SU-DHL-6 (cell line): ENCODE measurements around the gene XYLT1.

Experiments
- H2AFZ ChIP-seq: fragments of 200-600 bp; sonication (generic); 2 replicates; pipeline ENCODE4 v1.6.1; 2014; ENCODE audit warnings: low read depth, mild to moderate bottlenecking, moderate library complexity, mixed read lengths, antibody characterized with exemption, low read length; ENCODE audit not compliant: severe bottlenecking
- H3F3A ChIP-seq: fragments of 200-600 bp; shearing (Covaris generic); 2 replicates; pipeline ENCODE4 v1.6.0; 2016; ENCODE audit warnings: antibody characterized with exemption, mild to moderate bottlenecking; ENCODE audit not compliant: insufficient read depth
- H3K27ac ChIP-seq: fragments of 200-600 bp; sonication (generic); 2 replicates; pipeline ENCODE4 v1.5.1; 2016; ENCODE audit warnings: low read depth, mild to moderate bottlenecking, low read length, moderate library complexity, mixed read lengths
- H3K27me3 ChIP-seq: fragments of 200-600 bp; sonication (generic), shearing (Covaris generic); 2 replicates; pipeline ENCODE4 v1.6.0; 2014; ENCODE audit warnings: mild to moderate bottlenecking, low read length
- H3K36me3 ChIP-seq: fragments of 200-600 bp; sonication (generic); 2 replicates; pipeline ENCODE4 v1.6.1; 2014; ENCODE audit warnings: mild to moderate bottlenecking, low read length, mixed read lengths
- H3K4me2 ChIP-seq: fragments of 300-600, 200-600 bp; shearing (Covaris generic), sonication (generic); 2 replicates; pipeline ENCODE4 v1.6.0; 2014; ENCODE audit warnings: low read length, low read depth, mild to moderate bottlenecking; ENCODE audit not compliant: poor library complexity, severe bottlenecking
- H3K4me3 ChIP-seq: fragments of 200-600 bp; sonication (generic); 2 replicates; pipeline ENCODE4 v1.5.1; 2014; ENCODE audit warnings: antibody characterized with exemption, low read length, mild to moderate bottlenecking, mixed read lengths; ENCODE audit not compliant: insufficient read depth, poor library complexity, severe bottlenecking
- H3K79me2 ChIP-seq: fragments of 200-600 bp; sonication (generic); 2 replicates; pipeline ENCODE4 v1.6.1; 2014; ENCODE audit warnings: mild to moderate bottlenecking, low read length, moderate library complexity; ENCODE audit not compliant: insufficient read depth
- H3K9ac ChIP-seq: fragments of 200-600 bp; sonication (generic); 2 replicates; pipeline ENCODE4 v1.7.0; 2014; ENCODE audit warnings: mild to moderate bottlenecking, low read length
- H3K9me2 ChIP-seq: fragments of 200-600 bp; sonication (generic); replicated peaks from 2 replicates; pipeline ENCODE4 v1.6.1; 2014; ENCODE audit warnings: low read length; ENCODE audit not compliant: insufficient read depth
- H3K9me3 ChIP-seq: fragments of 200-600 bp; sonication (generic); 2 replicates; pipeline ENCODE4 v1.6.1; 2014; ENCODE audit warnings: low read length, mixed read lengths; ENCODE audit not compliant: insufficient read depth
- H4K20me1 ChIP-seq: fragments of 200-600 bp; sonication (generic); 2 replicates; pipeline ENCODE4 v1.6.1; 2014; ENCODE audit warnings: low read depth, mild to moderate bottlenecking, antibody characterized with exemption, low read length, moderate library complexity, mixed read lengths
- EZH2phosphoT487 ChIP-seq: fragments of 200-600 bp; sonication (generic), shearing (Covaris generic); conservative IDR thresholded peaks from 2 replicates; pipeline ENCODE4 v1.6.1; 2018; ENCODE audit warnings: mild to moderate bottlenecking, antibody characterized with exemption, low read length, moderate library complexity, mixed read lengths
- TF ChIP-seq, protein P1 (sequence below): fragments of 200-600 bp; sonication (generic); IDR thresholded peaks from one replicate; pipeline ENCODE4 v1.5.1; 2017; ENCODE audit warnings: antibody characterized with exemption, mild to moderate bottlenecking, low read length, moderate library complexity; ENCODE audit not compliant: insufficient read depth, poor library complexity, severe bottlenecking

Gene XYLT1

DNA sequence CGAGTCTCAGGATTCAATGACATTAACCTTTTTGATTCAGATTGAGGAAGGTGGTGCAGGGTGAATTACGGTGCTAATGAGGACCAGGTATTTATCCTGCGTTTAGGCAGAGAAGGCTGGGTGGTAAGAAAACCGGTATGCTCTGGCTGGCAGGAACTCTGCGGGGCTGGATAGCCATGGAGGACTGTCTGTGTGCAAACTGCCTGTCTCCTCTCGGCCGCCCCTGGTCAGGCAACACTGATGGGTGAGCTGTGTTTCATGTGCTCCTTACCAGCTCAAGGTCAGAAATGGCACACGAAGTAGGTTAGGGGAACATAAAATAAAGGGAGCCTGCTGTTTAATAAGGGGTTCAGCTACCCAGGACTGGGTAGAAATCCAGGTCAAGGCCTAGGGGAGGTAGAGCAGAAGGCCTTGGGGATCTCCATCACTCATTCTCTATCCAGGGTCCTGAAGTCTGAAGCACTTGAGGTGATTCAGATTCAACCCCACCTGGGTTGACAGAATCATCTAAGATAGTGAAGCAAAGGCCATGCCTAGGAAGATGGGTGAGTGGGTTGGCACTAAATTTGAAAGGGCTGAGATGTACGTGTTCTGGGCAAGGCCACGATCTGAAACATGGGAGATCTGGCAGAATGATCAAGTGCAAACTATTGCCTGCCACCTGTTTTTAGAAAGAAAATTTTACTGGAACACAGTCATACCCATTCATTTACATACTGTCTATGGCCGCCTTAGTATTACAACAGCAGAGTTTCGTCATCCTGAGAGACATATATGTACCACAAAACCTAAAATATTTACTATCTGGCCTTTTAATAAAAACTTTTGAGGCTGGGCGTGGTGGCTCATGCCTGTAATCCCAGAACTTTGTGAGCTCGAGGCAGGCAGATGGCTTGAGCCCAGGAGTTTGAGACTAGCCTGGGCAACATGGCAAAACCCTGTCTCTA is 292.5 kb downstream of the XYLT1 start:
- Histone ChIP-seq H3K27ac (no peak overlapping the region), H3K4me3 (no peak overlapping the region)
- no peak for TF ChIP-seq EZH2phosphoT487
- TF ChIP-seq, protein P1, sequence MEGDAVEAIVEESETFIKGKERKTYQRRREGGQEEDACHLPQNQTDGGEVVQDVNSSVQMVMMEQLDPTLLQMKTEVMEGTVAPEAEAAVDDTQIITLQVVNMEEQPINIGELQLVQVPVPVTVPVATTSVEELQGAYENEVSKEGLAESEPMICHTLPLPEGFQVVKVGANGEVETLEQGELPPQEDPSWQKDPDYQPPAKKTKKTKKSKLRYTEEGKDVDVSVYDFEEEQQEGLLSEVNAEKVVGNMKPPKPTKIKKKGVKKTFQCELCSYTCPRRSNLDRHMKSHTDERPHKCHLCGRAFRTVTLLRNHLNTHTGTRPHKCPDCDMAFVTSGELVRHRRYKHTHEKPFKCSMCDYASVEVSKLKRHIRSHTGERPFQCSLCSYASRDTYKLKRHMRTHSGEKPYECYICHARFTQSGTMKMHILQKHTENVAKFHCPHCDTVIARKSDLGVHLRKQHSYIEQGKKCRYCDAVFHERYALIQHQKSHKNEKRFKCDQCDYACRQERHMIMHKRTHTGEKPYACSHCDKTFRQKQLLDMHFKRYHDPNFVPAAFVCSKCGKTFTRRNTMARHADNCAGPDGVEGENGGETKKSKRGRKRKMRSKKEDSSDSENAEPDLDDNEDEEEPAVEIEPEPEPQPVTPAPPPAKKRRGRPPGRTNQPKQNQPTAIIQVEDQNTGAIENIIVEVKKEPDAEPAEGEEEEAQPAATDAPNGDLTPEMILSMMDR: no peak

DNA sequence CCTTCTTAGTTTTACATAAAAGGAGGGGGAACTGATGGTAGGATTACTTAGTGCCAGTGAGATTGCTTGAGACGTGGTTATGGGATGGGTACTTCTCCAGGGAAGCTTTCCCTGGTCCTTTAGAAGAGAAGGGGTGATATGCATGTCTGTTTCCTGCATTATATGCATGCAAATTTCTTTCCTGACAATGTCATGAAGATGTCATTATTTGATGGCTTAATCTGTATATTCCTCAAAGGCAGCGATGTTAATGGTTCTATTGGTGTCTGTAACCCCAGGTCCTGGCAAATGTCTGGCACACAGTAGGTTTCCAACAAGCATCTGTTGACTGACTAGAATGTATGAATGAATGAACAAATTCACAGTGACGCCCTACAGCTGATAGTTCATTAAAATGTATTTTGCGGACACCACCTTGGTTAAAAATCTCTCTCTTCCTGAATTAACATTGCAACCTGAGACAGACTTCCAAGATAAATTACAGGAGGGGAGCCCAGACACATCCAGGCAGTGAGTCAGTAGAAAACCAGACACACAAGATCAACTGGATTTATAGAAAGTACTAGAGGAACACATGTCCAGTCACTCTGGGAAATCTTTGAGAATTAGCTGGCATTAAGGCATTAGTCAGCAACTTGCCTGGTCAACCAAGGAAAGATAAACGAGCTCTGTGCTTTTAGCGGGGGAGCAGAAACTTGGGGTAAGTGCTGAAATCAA is 293.4 kb downstream of the XYLT1 start:
- H3K79me2 ChIP-seq: no peaks in the 10 kb centered on the region
- no peak overlapping the region for H2AFZ ChIP-seq
- H3K36me3 ChIP-seq: no peaks in the 10 kb centered on the region
- no peak overlapping the region for H3K4me3 ChIP-seq
- no peak overlapping the region for H3K27ac ChIP-seq
- no peaks in the 10 kb centered on the region for H4K20me1 ChIP-seq
- H3K27me3 ChIP-seq: no peaks in the 10 kb centered on the region
- H3K4me2 ChIP-seq: no peak overlapping the region
- no peak for TF ChIP-seq EZH2phosphoT487
- TF ChIP-seq, protein P1: no peak
- no peaks in the 10 kb centered on the region for H3K9me2 ChIP-seq
- no peaks in the 10 kb centered on the region for H3K9me3 ChIP-seq
- H3F3A ChIP-seq: no peaks in the 10 kb centered on the region
- H3K9ac ChIP-seq: no peak overlapping the region

More for the DNA sequence above, 292.5 kb downstream of the XYLT1 start:
- Histone ChIP-seq H3K36me3 (no peaks in the 10 kb centered on the region), H3K9me2 (no peaks in the 10 kb centered on the region), H4K20me1 (no peaks in the 10 kb centered on the region), H3K4me2 (no peak overlapping the region), H3K27me3 (no peaks in the 10 kb centered on the region), H3K9ac (no peak overlapping the region), H2AFZ (no peak overlapping the region), H3K9me3 (no peaks in the 10 kb centered on the region), H3K79me2 (no peaks in the 10 kb centered on the region), H3F3A (no peaks in the 10 kb centered on the region)

DNA sequence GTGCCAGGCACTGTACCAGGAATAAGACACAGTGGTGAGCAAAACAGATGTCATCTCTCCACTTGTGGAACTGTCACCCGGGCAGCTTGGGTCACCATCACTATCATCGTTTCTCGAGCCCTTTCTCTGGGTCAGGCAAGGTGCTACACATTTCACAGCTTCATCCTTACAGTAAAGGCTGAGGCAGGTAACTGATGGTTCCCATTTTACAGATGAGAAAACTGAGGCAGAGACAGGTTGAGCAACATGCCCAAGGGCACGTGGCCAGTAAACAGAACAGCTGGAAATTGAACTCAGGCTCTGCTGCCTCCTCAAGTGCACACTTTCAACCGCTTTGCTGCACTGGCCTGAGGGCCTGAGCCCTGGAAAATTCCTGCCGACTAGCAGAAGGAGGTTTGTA is 294.6 kb downstream of the XYLT1 start:
- H3F3A ChIP-seq: no peaks in the 10 kb centered on the region
- no peak overlapping the region for H3K9ac ChIP-seq
- no peaks in the 10 kb centered on the region for H3K9me2 ChIP-seq
- H3K27ac ChIP-seq: no peak overlapping the region
- H3K36me3 ChIP-seq: no peaks in the 10 kb centered on the region
- H4K20me1 ChIP-seq: no peaks in the 10 kb centered on the region
- H3K4me3 ChIP-seq: no peak overlapping the region
- TF ChIP-seq, protein P1: no peak
- no peak for TF ChIP-seq EZH2phosphoT487
- no peaks in the 10 kb centered on the region for H3K27me3 ChIP-seq
- no peaks in the 10 kb centered on the region for H3K9me3 ChIP-seq
- H3K4me2 ChIP-seq: no peak overlapping the region
- no peaks in the 10 kb centered on the region for H3K79me2 ChIP-seq
- no peak overlapping the region for H2AFZ ChIP-seq
